Measurements from ENCODE around the gene SLN.

- TF ChIP-seq CTCF (IDR thresholded peaks at IDR 0.05) (no peak), POLR2AphosphoS5 (IDR thresholded peaks at IDR 0.05) (no peak), EP300 (IDR thresholded peaks at IDR 0.05; ENCODE audit: low read depth) (no peak), POLR2A (IDR thresholded peaks at IDR 0.05) (no peak)
Observed at GRCh38 chr11:107676336-107677057, 35.4 kb downstream of the SLN start.
